ENCODE results near the gene B3GALNT2. TPM values are rescaled to one million over a fixed set of nuclear protein-coding genes. Genes with fewer than 3 reads are reported as not detected.

B3GALNT2 gene
- total and polyA plus RNA-seq, 11 donors, result 5.4 to 25.9 (median 20.1) TPM

DNA sequence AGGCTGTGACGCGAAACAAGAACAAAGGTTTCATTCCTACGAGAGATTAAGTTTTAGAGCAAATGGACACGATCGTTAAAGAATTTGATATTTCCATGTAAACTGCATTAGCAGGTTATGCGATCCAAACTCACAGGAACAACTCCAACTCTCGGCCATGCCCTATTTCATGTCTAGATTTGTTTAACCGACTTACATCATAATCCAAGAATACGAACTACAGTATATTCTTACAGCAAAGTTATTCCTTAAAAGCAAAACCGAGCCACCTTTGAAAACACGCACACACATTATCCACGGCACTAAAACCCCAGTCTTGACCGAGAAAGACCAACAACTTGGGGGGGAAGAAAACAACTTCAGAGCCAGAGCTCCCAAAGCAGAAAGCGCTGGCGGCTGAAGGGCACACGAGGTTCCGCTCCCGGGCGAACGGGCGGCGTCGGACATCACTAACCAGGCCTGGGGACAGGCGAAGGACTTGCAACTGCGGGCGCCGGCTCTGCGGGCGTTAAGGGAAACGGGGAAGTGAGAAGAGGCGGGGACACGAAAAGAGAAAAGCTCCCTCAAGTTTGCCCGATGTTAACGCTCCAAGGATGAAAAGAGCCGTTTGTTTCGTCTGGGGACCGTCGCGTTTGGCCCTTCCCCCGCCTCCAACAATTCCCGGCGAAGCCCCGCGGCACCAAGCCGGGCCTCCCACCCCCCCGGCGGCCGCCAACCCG, 690 bp downstream of the B3GALNT2 start:
- no peak for TF ChIP-seq POLR2A (IDR thresholded peaks at IDR 0.05)
- TF ChIP-seq, protein P1, sequence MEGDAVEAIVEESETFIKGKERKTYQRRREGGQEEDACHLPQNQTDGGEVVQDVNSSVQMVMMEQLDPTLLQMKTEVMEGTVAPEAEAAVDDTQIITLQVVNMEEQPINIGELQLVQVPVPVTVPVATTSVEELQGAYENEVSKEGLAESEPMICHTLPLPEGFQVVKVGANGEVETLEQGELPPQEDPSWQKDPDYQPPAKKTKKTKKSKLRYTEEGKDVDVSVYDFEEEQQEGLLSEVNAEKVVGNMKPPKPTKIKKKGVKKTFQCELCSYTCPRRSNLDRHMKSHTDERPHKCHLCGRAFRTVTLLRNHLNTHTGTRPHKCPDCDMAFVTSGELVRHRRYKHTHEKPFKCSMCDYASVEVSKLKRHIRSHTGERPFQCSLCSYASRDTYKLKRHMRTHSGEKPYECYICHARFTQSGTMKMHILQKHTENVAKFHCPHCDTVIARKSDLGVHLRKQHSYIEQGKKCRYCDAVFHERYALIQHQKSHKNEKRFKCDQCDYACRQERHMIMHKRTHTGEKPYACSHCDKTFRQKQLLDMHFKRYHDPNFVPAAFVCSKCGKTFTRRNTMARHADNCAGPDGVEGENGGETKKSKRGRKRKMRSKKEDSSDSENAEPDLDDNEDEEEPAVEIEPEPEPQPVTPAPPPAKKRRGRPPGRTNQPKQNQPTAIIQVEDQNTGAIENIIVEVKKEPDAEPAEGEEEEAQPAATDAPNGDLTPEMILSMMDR (IDR thresholded peaks at IDR 0.05), result no peak
- ATAC-seq (peak in 1 of 4 donors; percentile 16), DNase-seq (peak; percentile 47 to 81 (median 66))
- Histone ChIP-seq H3K4me3 (peak overlapping the region; percentile 58 to 96 (median 83)), H3K9me3 (no peaks in the 10 kb centered on the region), H3K36me3 (no peaks in the 10 kb centered on the region), H3K27ac (peak overlapping the region; percentile 92 to 99 (median 98)), H3K4me1 (peaks cover 0 to 32% (median 16%) of the 10 kb centered on the region in 12 donors), H3K27me3 (no peaks in the 10 kb centered on the region)
- intact Hi-C loops (cut with DNase I), result loop anchor here in 4 of 10 donors (5.0 to 10.0 kb wide), 5 partner anchors 176 to 781 kb away; partner anchors contain the start of genes LYST (in 2 of the 4), ARID4B (in 1 of the 4), ERO1B (in 1 of the 4) and GGPS1 (in 1 of the 4)
- 1% methylated on average over 43 to 49 of the region's 49 CpGs for WGBS, 4 donors

DNA sequence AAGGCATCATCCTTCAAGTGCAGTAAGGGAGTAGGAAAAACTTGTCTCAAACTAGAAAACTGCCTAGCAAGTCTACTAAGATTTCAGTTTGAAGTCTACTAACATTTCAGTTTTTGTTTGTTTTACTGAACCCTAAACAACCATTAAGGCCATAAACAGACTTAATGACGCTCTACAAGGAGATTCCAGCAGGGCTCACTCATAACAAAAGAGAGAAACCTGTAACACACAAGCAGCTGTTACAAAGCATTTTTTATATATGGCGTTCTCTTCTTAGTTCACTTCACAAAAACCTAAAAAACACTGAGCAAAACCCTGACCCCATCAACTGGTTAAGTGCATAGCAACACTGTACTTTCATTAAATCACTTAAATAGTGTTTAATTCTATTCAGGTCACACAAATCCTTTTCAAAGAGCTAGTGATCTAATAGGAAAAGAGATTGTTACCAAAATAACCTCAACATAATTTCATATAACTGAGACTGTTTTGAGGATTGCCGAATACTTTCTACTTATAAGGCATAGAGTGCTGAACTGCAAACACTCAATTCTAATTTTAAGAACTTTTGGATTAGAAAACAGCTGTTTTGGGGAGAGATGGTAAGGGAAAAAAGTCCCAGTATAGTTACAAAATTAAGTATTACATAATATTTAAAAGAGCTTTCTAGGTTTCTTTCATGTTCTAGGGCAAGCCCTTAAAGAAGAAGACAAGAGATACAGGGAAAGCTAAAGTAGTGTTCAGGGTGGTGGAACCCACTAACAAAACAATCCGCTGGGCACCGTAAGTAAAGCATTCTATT, 1.4 kb downstream of the B3GALNT2 start:
- Histone ChIP-seq H3K4me3 (peak overlapping the region; percentile 58 to 96 (median 83)), H3K27ac (peak overlapping the region; percentile 3 to 99 (median 98)), H3K4me1 (peaks cover 0 to 32% (median 18%) of the 10 kb centered on the region in 12 donors), H3K27me3 (no peaks in the 10 kb centered on the region), H3K9me3 (no peaks in the 10 kb centered on the region), H3K36me3 (no peaks in the 10 kb centered on the region)
- DNase-seq (no peak), ATAC-seq (no peak)
- 22 to 26% (median 23%) methylated on average over 5 of the region's 5 CpGs for WGBS, 4 donors
- TF ChIP-seq POLR2A (IDR thresholded peaks at IDR 0.05), result no peak
- intact Hi-C loops (cut with DNase I), result loop anchor here in 4 of 10 donors (5.0 to 10.0 kb wide), 5 partner anchors 176 to 782 kb away; partner anchors contain the start of genes LYST (in 2 of the 4), ARID4B (in 1 of the 4), ERO1B (in 1 of the 4) and GGPS1 (in 1 of the 4)

DNA sequence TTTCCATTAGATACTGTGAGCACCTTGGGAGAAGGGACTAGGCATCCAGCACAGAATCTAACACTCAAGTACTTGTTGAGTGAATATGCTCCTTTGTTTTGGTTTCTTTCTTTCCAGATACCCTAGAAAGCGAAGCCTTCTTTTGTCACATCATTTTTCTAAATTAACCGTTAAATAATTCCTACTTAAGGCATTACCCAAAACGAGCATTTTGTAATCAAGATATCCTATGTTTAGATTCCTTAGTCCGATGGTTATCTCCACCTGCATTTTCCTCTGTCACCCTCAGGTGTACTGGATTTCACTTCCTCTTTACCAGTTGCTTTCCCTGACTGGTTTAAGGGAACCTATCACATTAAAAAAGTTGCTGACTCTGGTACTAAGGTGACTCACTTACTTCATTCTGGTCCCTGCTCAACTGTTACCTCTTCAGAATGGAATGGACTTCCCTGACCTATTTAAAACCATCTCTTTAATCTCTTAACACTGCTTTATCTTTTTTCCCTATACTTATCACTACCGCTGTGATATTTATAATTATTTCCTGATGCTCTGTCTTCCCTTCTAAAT, 3.2 kb downstream of the B3GALNT2 start:
- ATAC-seq, result no peak
- intact Hi-C loops (cut with DNase I), result loop anchor here in 4 of 10 donors (5.0 to 10.0 kb wide), 5 partner anchors 174 to 784 kb away; partner anchors contain the start of genes LYST (in 2 of the 4), ARID4B (in 1 of the 4), ERO1B (in 1 of the 4) and GGPS1 (in 1 of the 4)
- no peak for DNase-seq
- H3K36me3 ChIP-seq, result no peaks in the 10 kb centered on the region
- peaks cover 0 to 31% (median 20%) of the 10 kb centered on the region in 12 donors for H3K4me1 ChIP-seq
- no peaks in the 10 kb centered on the region for H3K27me3 ChIP-seq
- 79 to 84% (median 82%) methylated on average over 5 of the region's 5 CpGs for WGBS, 4 donors
- no peak overlapping the region for H3K4me3 ChIP-seq
- H3K9me3 ChIP-seq, result no peaks in the 10 kb centered on the region
- H3K27ac ChIP-seq, result peak overlapping the region in 1 of 12 donors; percentile 99
- TF ChIP-seq POLR2A (IDR thresholded peaks at IDR 0.05), result no peak
- TF ChIP-seq, protein P1 (IDR thresholded peaks at IDR 0.05), result no peak

DNA sequence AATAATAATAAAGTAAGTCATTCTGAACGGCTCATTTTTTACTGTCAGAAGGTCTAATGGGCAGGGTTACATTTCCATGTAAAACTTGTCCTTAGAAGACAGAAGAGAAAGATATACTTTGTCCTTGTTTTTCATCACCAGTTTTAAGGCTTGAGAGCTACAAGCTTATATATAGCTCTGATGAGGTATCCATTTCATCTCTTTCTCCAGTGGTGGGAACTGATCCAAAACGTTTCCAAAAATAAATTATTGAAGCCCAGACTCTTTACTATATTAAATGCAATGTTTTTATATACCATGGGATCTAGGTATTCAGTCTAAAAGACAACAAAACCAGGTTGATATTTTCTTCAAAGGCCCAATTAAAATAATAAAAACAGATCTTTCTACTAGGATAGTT, 8.7 kb downstream of the B3GALNT2 start:
- no peak overlapping the region for H3K27ac ChIP-seq
- intact Hi-C loops (cut with DNase I), result no loop called here
- WGBS, 4 donors, result 36 to 38% (median 38%) methylated on average over 2 of the region's 2 CpGs
- peaks cover 0 to 21% (median 2%) of the 10 kb centered on the region in 12 donors for H3K4me1 ChIP-seq
- no peaks in the 10 kb centered on the region for H3K9me3 ChIP-seq
- DNase-seq, result no peak
- H3K4me3 ChIP-seq, result no peak overlapping the region
- no peak for TF ChIP-seq POLR2A (IDR thresholded peaks at IDR 0.05)
- TF ChIP-seq, protein P1 (IDR thresholded peaks at IDR 0.05), result no peak
- H3K36me3 ChIP-seq, result peaks cover 0 to 46% (median 27%) of the 10 kb centered on the region in 9 donors
- no peaks in the 10 kb centered on the region for H3K27me3 ChIP-seq
- ATAC-seq, result peak in 1 of 4 donors; percentile 13
